Globus pallidus (tissue), 1 donor: ENCODE results near the gene SRPRA.

Experiments used
- DNase-seq: peaks from one replicate; pipeline ENCODE4 v3.0.0-alpha.2; 2015; ENCODE audit warnings: low spot score

SRPRA gene

DNA sequence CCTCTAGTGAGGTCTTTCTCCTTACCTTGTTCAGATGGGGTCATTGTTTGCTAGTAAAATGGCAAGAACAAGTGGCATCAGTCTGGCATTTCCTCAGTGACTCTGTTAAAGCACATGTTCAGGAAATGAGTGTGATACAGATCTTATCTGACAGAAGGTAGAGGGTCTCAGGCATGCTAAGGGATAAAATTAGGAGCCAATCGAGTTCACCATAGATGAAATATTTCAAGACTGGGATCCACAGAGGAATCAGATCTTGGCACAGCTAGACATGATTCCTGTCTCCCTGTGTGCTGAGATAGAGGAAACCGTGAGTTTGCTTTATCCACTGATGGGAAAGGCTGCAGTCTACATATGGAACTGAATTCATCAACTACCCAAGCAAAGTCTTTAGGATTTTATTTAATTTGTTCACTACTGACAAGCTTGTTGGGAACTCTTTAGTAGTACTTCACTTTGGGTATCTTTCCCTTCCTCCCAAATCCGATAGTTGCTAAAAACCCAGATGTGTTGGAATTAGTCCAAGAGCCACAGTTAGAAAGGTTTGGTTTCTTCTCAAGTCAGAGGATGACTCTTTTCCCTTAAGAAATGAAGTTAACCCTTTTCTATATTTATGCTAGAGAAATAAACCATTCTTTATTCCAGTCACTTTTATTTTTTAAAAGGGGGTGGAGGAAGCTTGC lies 38.7 kb downstream of the SRPRA start:
- no peak for DNase-seq

DNA sequence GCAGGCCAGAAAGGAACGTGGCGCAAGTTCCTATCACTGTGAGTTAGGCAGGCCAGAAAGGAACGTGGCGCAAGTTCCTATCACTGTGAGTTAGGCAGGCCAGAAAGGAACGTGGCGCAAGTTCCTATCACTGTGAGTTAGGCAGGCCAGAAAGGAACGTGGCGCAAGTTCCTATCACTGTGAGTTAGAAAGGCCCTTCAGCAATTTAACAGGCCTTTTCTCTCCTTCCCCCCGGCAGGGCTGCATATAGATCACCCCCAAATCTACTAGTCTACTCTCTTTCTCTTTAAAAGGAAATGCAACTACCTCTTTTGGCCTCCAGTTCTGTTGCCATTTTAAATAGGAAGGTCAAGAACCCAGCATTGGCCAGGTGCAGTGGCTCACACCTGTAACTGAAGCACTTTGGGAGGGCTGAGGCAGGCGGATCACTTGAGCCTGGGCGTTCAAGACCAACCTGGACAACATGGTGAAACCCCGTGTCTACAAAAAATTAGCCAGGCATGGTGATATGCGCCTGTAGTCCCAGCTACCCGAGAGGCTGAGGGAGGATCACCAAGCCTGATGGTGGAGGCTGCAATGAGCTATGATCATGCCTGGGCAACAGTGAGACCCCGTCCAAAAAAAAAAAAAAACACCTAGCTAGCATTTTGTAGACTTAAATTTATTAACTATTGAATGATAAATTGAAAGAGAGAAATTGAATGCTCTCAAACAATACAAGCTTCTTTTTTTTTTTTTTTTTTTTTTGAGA lies 42.2 kb downstream of the SRPRA start:
- no peak for DNase-seq

DNA sequence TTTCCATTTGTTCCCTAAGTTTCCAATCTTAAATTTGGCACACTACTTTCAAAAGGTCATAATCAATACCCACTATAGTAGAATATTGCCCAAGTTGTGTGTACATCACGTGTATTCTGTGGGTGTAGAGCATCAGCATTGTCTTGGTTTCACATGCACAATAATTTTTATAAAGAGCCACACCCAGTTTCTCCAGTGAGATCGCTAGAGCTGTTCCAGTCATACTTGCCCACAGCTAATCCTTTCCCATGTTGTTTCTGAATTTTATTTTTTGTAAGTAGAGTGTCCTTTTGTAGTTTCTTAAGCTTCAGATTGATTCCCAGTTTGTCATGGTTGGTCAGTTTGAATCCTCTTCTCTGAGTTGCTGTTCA lies 43.4 kb downstream of the SRPRA start:
- no peak for DNase-seq

DNA sequence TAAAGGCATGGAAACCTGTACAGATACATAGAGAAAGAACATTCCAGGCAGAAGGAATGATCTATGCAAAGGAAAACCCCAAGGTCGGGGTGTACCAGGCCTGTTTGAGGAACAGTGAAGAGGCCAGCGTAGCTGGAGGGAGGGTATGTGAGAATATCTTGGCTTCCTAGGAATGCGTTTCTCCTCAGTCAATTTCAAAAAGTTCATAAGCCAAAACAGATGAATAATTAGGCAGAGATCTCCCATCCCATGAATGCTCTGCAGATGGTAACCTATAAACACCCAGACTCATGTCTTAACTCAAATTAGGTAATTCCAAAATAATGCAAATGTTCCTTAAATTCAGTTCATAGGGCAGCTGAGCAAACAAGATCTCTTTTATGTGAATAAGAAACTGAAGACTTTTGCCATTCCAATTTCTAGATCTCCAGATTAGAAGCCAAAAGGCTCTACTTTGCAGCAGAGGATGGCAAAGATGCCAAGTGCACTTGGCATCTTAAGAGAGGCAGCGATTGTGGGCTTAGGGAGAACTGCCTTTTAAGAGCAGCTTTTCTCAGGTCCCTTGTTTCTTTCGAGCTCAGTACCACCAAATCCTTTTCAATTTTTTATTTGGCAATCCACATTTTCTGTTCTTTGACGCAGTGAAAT lies 43.9 kb downstream of the SRPRA start:
- no peak for DNase-seq

DNA sequence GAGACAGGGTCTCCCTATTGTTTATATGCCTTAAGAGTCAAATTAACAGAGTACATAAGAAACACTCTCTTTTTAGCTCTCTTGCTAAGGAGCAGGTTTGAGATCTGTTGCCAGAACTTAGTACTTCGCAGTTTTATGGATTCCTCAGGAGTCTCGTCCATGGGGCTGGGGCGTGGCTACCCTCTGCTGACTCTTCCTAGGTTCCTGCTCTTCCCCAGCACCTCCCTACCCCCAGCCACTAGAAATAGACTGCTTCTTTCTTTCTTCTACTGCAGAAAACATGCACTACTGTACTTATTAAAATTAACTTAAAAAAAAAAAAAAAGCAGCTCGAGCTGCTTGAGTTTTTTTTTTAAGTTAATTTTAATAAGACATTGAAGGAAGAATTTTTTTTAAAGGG lies 49.1 kb downstream of the SRPRA start:
- no peak for DNase-seq

DNA sequence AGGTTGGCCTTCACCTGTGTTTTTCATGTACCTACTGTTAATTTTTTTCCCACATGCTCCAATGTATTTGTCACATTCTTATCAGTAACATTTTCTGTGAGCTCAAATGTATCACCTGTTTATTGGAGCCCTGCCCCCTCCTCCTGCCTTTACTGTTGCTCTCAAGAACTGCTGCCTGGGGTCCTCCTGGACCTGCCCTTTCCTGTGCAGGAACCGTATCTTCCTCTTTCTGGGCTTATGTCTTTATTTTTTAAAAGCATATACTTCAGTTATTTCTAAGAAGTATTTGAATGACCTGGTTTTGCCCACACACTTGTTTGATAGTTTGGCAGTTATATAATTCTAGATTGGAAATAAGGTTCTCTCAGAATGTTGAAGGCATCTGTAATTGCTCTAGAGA lies 51.2 kb downstream of the SRPRA start:
- DNase-seq = no peak

DNA sequence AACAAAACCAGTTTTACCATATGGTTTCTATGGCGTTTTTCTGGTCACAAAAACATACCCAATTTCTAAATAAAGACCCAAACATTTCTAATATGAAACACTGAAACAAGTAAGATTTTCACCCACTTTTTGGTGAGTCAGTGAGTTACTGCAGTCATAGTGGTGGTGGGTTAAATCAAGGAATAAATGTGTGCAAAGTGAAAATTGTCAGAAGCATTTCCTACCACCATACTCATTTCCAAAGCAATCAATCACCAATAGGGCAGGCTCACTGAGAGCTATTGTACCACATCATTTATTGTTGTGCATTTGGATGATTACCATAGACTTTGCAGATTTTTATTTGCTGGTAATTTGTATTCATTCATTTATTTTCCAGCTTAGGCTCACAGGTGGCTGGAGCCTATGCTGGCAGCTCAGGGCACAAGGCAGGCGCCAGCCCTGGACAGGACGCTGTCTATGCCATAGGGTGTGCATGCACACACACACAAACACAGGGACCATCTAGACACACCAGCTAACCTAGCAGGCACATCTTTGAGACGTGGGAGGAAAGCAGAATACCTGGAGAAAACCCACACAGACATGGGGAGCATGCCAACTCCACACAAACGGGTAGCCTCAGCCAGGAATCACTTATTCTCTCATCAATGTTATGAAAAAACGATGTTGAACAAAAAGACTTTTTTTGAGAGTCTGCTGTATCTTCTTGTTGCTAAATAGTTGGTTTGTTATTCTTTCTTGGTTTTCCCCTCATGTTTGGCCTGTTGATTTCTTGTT lies 52.0 kb downstream of the SRPRA start:
- DNase-seq = no peak

DNA sequence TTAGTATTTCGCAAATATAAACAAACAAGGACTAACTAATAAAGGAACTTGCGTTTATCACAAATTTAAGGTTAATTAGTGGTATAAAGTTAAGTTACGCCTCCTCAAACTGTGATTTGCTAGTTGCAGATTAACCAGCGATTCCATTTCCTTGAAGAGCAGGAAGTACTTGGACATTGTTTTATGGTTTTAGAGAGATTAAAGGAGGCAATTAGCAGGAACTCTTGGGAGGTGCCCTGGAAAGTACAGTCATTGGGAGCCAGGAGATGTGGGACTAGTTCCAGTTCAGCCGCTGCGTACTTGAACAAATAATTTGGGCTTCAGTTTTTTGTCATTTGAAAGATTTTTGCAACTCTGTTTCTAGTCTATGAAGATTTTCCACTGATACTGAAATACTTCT lies 53.9 kb downstream of the SRPRA start:
- no peak for DNase-seq

DNA sequence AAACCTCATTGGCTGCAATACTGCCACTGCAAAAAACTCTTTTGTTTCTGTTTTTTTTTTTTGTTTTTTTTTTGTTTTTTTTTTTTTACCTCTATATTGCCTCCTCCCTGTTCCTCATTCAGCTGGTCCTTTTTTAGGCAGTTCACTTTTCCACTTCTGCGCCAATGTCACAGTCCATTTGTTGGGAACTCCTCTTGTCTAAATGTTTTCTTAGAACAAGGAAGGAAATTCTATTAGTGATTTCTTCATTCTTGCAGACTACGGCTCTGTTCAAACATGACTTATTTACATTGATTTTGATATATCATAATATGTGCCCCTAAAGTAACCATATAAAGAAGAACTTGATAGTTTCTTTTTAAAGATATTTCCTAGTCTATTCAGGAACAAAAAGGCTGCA lies 54.3 kb downstream of the SRPRA start:
- no peak for DNase-seq
